Left lung (tissue), 10 donors: ENCODE measurements around the gene DNAL4. TPM values are rescaled to one million over a fixed set of nuclear protein-coding genes. Genes with fewer than 3 reads are reported as not detected.

Experiments used
- ATAC-seq: fragments of 200-7000 bp; cut with Tn5 transposase; one replicate; pipeline ENCODE4 v1.9.1; 2020; ENCODE audit warnings: moderate library complexity
- DNase-seq, 4 donors: peaks; one replicate each; pipeline ENCODE4 v3.0.0-alpha.2; 2013 to 2020
- H3K27ac ChIP-seq, 2 donors: fragments of 200-600 bp; sonication (generic) in 1 of 2; one replicate each; pipeline versions ENCODE4 v1.5.0 to v1.8.0; 2020 to 2021
- H3K27me3 ChIP-seq, 2 donors: fragments of 200-600 bp; sonication (generic) in 1 of 2; one replicate each; pipeline versions ENCODE4 v1.5.0 to v1.8.0; 2020 to 2021
- H3K36me3 ChIP-seq, 2 donors: fragments of 200-600 bp; sonication (generic) in 1 of 2; one replicate each; pipeline versions ENCODE4 v1.5.0 to v1.8.0; 2020 to 2021
- H3K4me1 ChIP-seq, 2 donors: fragments of 200-600 bp; one replicate each; pipeline ENCODE4 v1.8.0; 2021
- H3K4me3 ChIP-seq, 2 donors: fragments of 200-600 bp; sonication (generic) in 1 of 2; one replicate each; pipeline versions ENCODE4 v1.5.0 to v1.8.0; 2020 to 2021; ENCODE audit warnings: mild to moderate bottlenecking in 1 of 2
- H3K9me3 ChIP-seq, 2 donors: fragments of 200-600 bp; sonication (generic) in 1 of 2; one replicate each; pipeline versions ENCODE4 v1.5.0 to v1.8.0; 2020 to 2021
- CTCF ChIP-seq, 2 donors: fragments of 200-600 bp; sonication (generic) in 1 of 2; IDR thresholded peaks; one replicate each; pipeline versions ENCODE4 v1.5.0 to v1.8.0; 2021; ENCODE audit warnings: antibody characterized with exemption in 2 of 2
- intact Hi-C, 2 donors: fragments of 100-400 bp; cut with DNase I; formaldehyde crosslinking; loops; one replicate each; pipeline versions ENCODE4 v1.11.2 to v1.14.2; 2022
- polyA plus RNA-seq, 6 donors: library from polyadenylated mRNA; unstranded; fragments of 120-200 nt; gene quantifications; one replicate each; pipeline ENCODE4 v1.2.1, GENCODE V29; 2013; ENCODE audit not compliant: insufficient read length in 6 of 6
- total RNA-seq, 2 donors: library from RNA; stranded (reverse); fragmentation: NEBNext Ultra II Directional; extraction: Animal tissue kit (Norgen Biotek cat#: 25700); gene quantifications; one replicate each; pipeline ENCODE4 v1.2.1, GENCODE V29; 2021
- donor health status: DM: no; HTN: yes; CAD: no.
- donor health status: DM: no; HTN: no; CAD: no.

Gene DNAL4
- total and polyA plus RNA-seq, 8 donors = 16.3 to 36.4 (median 34.0) TPM

- intact Hi-C loops = no loop called here
- no peaks in the 10 kb centered on the region for H3K4me1 ChIP-seq
- no peaks in the 10 kb centered on the region for H3K27me3 ChIP-seq
- ATAC-seq (no peak), DNase-seq (no peak)
- TF ChIP-seq CTCF (IDR thresholded peaks at IDR 0.05) = no peak
- no peak overlapping the region for H3K4me3 ChIP-seq
- H3K27ac ChIP-seq = no peak overlapping the region
- H3K36me3 ChIP-seq = no peaks in the 10 kb centered on the region
- no peaks in the 10 kb centered on the region for H3K9me3 ChIP-seq
Measured at GRCh38 chr22:38823637-38824036, 29.7 kb upstream of the DNAL4 start.

- no peak for ATAC-seq
- TF ChIP-seq CTCF (IDR thresholded peaks at IDR 0.05) = no peak
- intact Hi-C loops = no loop called here
- Histone ChIP-seq H3K27ac (no peak overlapping the region), H3K4me1 (no peaks in the 10 kb centered on the region), H3K27me3 (no peaks in the 10 kb centered on the region), H3K4me3 (no peak overlapping the region), H3K9me3 (no peaks in the 10 kb centered on the region), H3K36me3 (no peaks in the 10 kb centered on the region)
- DNase-seq = no peak
Measured at GRCh38 chr22:38823076-38823475, 29.1 kb upstream of the DNAL4 start.

- DNase-seq (no peak), ATAC-seq (no peak)
- no peak overlapping the region for H3K27ac ChIP-seq
- H3K36me3 ChIP-seq = no peaks in the 10 kb centered on the region
- H3K27me3 ChIP-seq = no peaks in the 10 kb centered on the region
- TF ChIP-seq CTCF (IDR thresholded peaks at IDR 0.05) = no peak
- no peaks in the 10 kb centered on the region for H3K9me3 ChIP-seq
- H3K4me3 ChIP-seq = no peak overlapping the region
- H3K4me1 ChIP-seq = no peaks in the 10 kb centered on the region
- intact Hi-C loops = no loop called here
Measured at GRCh38 chr22:38820020-38820419, 26.1 kb upstream of the DNAL4 start.

GRCh38 chr22:38819387-38819940 is 25.5 kb upstream of the DNAL4 start:
- DNase-seq (no peak), ATAC-seq (no peak)
- no peaks in the 10 kb centered on the region for H3K4me1 ChIP-seq
- H3K36me3 ChIP-seq = no peaks in the 10 kb centered on the region
- H3K27ac ChIP-seq = no peak overlapping the region
- no peak overlapping the region for H3K4me3 ChIP-seq
- H3K9me3 ChIP-seq = no peaks in the 10 kb centered on the region
- no peak for TF ChIP-seq CTCF (IDR thresholded peaks at IDR 0.05)
- intact Hi-C loops = no loop called here
- no peaks in the 10 kb centered on the region for H3K27me3 ChIP-seq

- ATAC-seq = no peak
- no peaks in the 10 kb centered on the region for H3K9me3 ChIP-seq
Measured at GRCh38 chr22:38817196-38817595, 23.3 kb upstream of the DNAL4 start.

More at GRCh38 chr22:38817196-38817595, 23.3 kb upstream of the DNAL4 start:
- Histone ChIP-seq H3K4me1 (no peaks in the 10 kb centered on the region), H3K4me3 (no peak overlapping the region), H3K36me3 (no peaks in the 10 kb centered on the region), H3K27ac (no peak overlapping the region), H3K27me3 (peaks cover 0 to 12% of the 10 kb centered on the region in 2 donors)
- TF ChIP-seq CTCF (IDR thresholded peaks at IDR 0.05) = no peak
- DNase-seq = no peak
- intact Hi-C loops = no loop called here
